Measurements from ENCODE around the gene ZNF135. TPM values are rescaled to one million over a fixed set of nuclear protein-coding genes. Genes with fewer than 3 reads are reported as not detected.

Gene ZNF135
- total RNA-seq, 1 donor from 2014 or later: 1.7 TPM

DNA sequence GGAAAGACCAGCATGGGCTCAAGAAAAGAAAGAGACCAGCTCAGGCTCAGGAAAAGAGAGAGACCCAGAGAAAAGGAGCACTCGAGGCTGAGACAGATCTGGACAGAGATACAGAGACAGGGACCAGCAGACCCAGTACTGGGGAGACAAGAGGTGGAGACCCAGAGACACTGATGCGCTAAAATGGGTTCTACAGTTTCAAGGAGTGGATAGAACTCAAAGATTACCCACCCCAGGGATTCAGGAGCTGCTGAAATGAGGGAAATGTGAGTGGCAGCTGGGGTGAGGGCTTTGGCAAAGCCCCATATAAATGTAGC lies 39.6 kb downstream of the ZNF135 start:
- Mint-ChIP-seq H3K36me3 (ENCODE audit: low read depth, unreplicated experiment) (peaks cover 14% of the 10 kb centered on the region), H3K4me1 (ENCODE audit: low read depth, unreplicated experiment) (no peaks in the 10 kb centered on the region), H3K27ac (ENCODE audit: unreplicated experiment) (peak overlapping the region; percentile 100), H3K27me3 (ENCODE audit: low read depth, unreplicated experiment) (no peaks in the 10 kb centered on the region), H3K9me3 (ENCODE audit: unreplicated experiment) (peaks cover 51% of the 10 kb centered on the region), H3K4me3 (ENCODE audit: unreplicated experiment) (peak overlapping the region; percentile 93)
- Histone ChIP-seq H3K27ac (ENCODE audit: low read depth, low read length) (peak overlapping the region; percentile 98), H2AFZ (ENCODE audit: low read depth, low read length) (peak overlapping the region; percentile 88), H3K4me2 (ENCODE audit: low read length) (peak overlapping the region; percentile 92), H3K36me3 (ENCODE audit: insufficient read depth, low read length) (no peaks in the 10 kb centered on the region), H4K20me1 (ENCODE audit: insufficient read depth, low read length) (no peaks in the 10 kb centered on the region), H3K79me2 (ENCODE audit: insufficient read depth, low read length) (peaks cover 7% of the 10 kb centered on the region), H3K4me1 (ENCODE audit: insufficient read depth, low read length) (peaks cover 7% of the 10 kb centered on the region), H3K9me3 (ENCODE audit: insufficient read depth, low read depth, low read length) (peaks cover 31% of the 10 kb centered on the region), H3K4me3 (ENCODE audit: insufficient read depth, low read depth, low read length) (peak overlapping the region; percentile 86), H3K27me3 (ENCODE audit: insufficient read depth, low read length) (no peaks in the 10 kb centered on the region), H3K9ac (ENCODE audit: low read length) (peak overlapping the region; percentile 95)
- TF ChIP-seq, protein P1, sequence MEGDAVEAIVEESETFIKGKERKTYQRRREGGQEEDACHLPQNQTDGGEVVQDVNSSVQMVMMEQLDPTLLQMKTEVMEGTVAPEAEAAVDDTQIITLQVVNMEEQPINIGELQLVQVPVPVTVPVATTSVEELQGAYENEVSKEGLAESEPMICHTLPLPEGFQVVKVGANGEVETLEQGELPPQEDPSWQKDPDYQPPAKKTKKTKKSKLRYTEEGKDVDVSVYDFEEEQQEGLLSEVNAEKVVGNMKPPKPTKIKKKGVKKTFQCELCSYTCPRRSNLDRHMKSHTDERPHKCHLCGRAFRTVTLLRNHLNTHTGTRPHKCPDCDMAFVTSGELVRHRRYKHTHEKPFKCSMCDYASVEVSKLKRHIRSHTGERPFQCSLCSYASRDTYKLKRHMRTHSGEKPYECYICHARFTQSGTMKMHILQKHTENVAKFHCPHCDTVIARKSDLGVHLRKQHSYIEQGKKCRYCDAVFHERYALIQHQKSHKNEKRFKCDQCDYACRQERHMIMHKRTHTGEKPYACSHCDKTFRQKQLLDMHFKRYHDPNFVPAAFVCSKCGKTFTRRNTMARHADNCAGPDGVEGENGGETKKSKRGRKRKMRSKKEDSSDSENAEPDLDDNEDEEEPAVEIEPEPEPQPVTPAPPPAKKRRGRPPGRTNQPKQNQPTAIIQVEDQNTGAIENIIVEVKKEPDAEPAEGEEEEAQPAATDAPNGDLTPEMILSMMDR (IDR thresholded peaks at IDR 0.05; ENCODE audit: insufficient read depth, low read depth, low read length): no peak
- TF ChIP-seq EZH2 (IDR thresholded peaks at IDR 0.05; ENCODE audit: insufficient read depth, low read length): no peak
- DNase-seq (ENCODE audit: low read depth) (no peak), FAIRE-seq (no peak)

DNA sequence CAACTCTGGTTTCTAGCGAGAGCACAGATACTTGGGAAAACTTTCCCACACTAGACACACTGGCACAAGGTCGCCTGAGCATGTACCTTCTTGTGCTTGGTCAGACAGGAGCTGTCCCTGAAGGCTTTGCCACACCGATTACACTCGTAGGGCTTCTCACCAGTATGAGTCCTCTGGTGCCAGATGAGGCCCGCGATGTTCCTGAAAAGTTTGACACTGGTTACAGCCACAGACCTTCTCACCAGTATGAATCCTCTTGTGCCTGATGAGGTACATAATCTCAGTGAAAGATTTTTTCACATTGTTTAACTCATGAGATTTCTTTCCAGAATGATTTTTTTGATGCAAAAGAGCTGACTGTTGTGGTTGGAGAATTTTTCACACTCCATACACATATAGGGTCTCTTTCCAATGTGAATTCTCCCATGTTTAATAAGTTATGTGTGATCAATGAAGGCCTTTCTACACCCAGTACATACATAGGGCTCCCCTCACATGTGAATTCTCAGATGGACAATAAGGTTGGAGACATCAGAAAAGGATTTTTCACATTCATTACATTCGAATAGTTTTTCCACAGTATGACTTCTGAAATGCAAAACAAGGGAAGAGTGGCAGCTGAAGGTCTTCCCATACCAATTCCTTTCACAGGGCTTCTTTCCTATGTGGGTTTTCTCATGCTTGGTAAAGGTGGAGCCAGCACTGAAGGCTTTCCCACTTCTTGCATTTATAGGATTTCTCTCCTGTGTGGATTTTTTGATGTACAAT lies 48.9 kb downstream of the ZNF135 start:
- Mint-ChIP-seq H3K4me1 (ENCODE audit: low read depth, unreplicated experiment) (no peaks in the 10 kb centered on the region), H3K9me3 (ENCODE audit: unreplicated experiment) (peaks cover 63% of the 10 kb centered on the region), H3K27ac (ENCODE audit: unreplicated experiment) (no peak overlapping the region), H3K36me3 (ENCODE audit: low read depth, unreplicated experiment) (peaks cover 3% of the 10 kb centered on the region), H3K4me3 (ENCODE audit: unreplicated experiment) (no peak overlapping the region), H3K27me3 (ENCODE audit: low read depth, unreplicated experiment) (no peaks in the 10 kb centered on the region)
- H4K20me1 ChIP-seq (ENCODE audit: insufficient read depth, low read length): no peaks in the 10 kb centered on the region
- DNase-seq (ENCODE audit: low read depth): no peak
- no peaks in the 10 kb centered on the region for H3K36me3 ChIP-seq (ENCODE audit: insufficient read depth, low read length)
- H3K27ac ChIP-seq (ENCODE audit: low read depth, low read length): no peak overlapping the region
- H2AFZ ChIP-seq (ENCODE audit: low read depth, low read length): no peak overlapping the region
- no peaks in the 10 kb centered on the region for H3K27me3 ChIP-seq (ENCODE audit: insufficient read depth, low read length)
- no peaks in the 10 kb centered on the region for H3K4me1 ChIP-seq (ENCODE audit: insufficient read depth, low read length)
- no peaks in the 10 kb centered on the region for H3K79me2 ChIP-seq (ENCODE audit: insufficient read depth, low read length)
- no peak for FAIRE-seq
- TF ChIP-seq, protein P1 (IDR thresholded peaks at IDR 0.05; ENCODE audit: insufficient read depth, low read depth, low read length): no peak
- TF ChIP-seq EZH2 (IDR thresholded peaks at IDR 0.05; ENCODE audit: insufficient read depth, low read length): no peak
- H3K4me3 ChIP-seq (ENCODE audit: insufficient read depth, low read depth, low read length): no peak overlapping the region
- H3K4me2 ChIP-seq (ENCODE audit: low read length): no peak overlapping the region
- no peak overlapping the region for H3K9ac ChIP-seq (ENCODE audit: low read length)
- peaks cover 38% of the 10 kb centered on the region for H3K9me3 ChIP-seq (ENCODE audit: insufficient read depth, low read depth, low read length)

- peaks cover 41% of the 10 kb centered on the region for H3K9me3 ChIP-seq (ENCODE audit: insufficient read depth, low read depth, low read length)
- no peak for DNase-seq (ENCODE audit: low read depth)
Observed at GRCh38 chr19:58108546-58108817, 49.4 kb downstream of the ZNF135 start.

More at GRCh38 chr19:58108546-58108817, 49.4 kb downstream of the ZNF135 start:
- Histone ChIP-seq H3K4me3 (ENCODE audit: insufficient read depth, low read depth, low read length) (no peak overlapping the region), H3K9ac (ENCODE audit: low read length) (no peak overlapping the region), H3K27ac (ENCODE audit: low read depth, low read length) (no peak overlapping the region), H3K36me3 (ENCODE audit: insufficient read depth, low read length) (no peaks in the 10 kb centered on the region), H3K4me1 (ENCODE audit: insufficient read depth, low read length) (no peaks in the 10 kb centered on the region), H3K79me2 (ENCODE audit: insufficient read depth, low read length) (no peaks in the 10 kb centered on the region), H4K20me1 (ENCODE audit: insufficient read depth, low read length) (no peaks in the 10 kb centered on the region), H3K27me3 (ENCODE audit: insufficient read depth, low read length) (no peaks in the 10 kb centered on the region), H2AFZ (ENCODE audit: low read depth, low read length) (no peak overlapping the region), H3K4me2 (ENCODE audit: low read length) (no peak overlapping the region)
- TF ChIP-seq, protein P1 (IDR thresholded peaks at IDR 0.05; ENCODE audit: insufficient read depth, low read depth, low read length): no peak
- TF ChIP-seq EZH2 (IDR thresholded peaks at IDR 0.05; ENCODE audit: insufficient read depth, low read length): no peak
- Mint-ChIP-seq H3K9me3 (ENCODE audit: unreplicated experiment) (peaks cover 64% of the 10 kb centered on the region), H3K36me3 (ENCODE audit: low read depth, unreplicated experiment) (peaks cover 3% of the 10 kb centered on the region), H3K27me3 (ENCODE audit: low read depth, unreplicated experiment) (no peaks in the 10 kb centered on the region), H3K4me1 (ENCODE audit: low read depth, unreplicated experiment) (no peaks in the 10 kb centered on the region), H3K27ac (ENCODE audit: unreplicated experiment) (no peak overlapping the region), H3K4me3 (ENCODE audit: unreplicated experiment) (no peak overlapping the region)
- FAIRE-seq: peak; percentile 60

All from astrocyte (in vitro differentiated cells and primary cell).